OCI-LY1 (cell line): Measurements from ENCODE around the gene GCK.

Source experiments
- H2AFZ ChIP-seq: fragments of 200-600 bp; sonication (generic), shearing (Covaris generic); 2 replicates; pipeline ENCODE4 v1.6.0; 2014; ENCODE audit warnings: antibody characterized with exemption, mild to moderate bottlenecking, low read length
- H3F3A ChIP-seq: fragments of 200-600 bp; sonication (generic), shearing (Covaris generic); 2 replicates; pipeline ENCODE4 v1.6.0; 2014; ENCODE audit warnings: mild to moderate bottlenecking, antibody characterized with exemption, low read length, moderate library complexity; ENCODE audit not compliant: insufficient read depth
- H3K27ac ChIP-seq: fragments of 200-600 bp; sonication (generic); 2 replicates; pipeline ENCODE4 v1.5.1; 2014; ENCODE audit warnings: low read length, mixed run types, mild to moderate bottlenecking, low read depth; ENCODE audit not compliant: poor library complexity, severe bottlenecking
- H3K27me3 ChIP-seq: fragments of 200-600 bp; sonication (generic); 2 replicates; pipeline ENCODE4 v1.6.0; 2014; ENCODE audit warnings: antibody characterized with exemption, mild to moderate bottlenecking, low read length, moderate library complexity; ENCODE audit not compliant: insufficient read depth
- H3K36me3 ChIP-seq: fragments of 200-600 bp; sonication (generic); 2 replicates; pipeline ENCODE4 v1.6.1; 2014; ENCODE audit warnings: mild to moderate bottlenecking, antibody characterized with exemption, low read length, moderate library complexity, mixed read lengths; ENCODE audit not compliant: insufficient read depth
- H3K4me1 ChIP-seq: fragments of 200-600 bp; sonication (generic); 2 replicates; pipeline ENCODE4 v1.5.1; 2014; ENCODE audit warnings: mild to moderate bottlenecking, low read length, moderate library complexity; ENCODE audit not compliant: insufficient read depth, severe bottlenecking
- H3K4me2 ChIP-seq: fragments of 200-600 bp; sonication (generic), shearing (Covaris generic); 2 replicates; pipeline ENCODE4 v1.6.1; 2014; ENCODE audit warnings: low read length
- H3K4me3 ChIP-seq: fragments of 200-600 bp; sonication (generic); 2 replicates; pipeline ENCODE4 v1.5.1; 2014; ENCODE audit warnings: low read length, low read depth, mild to moderate bottlenecking, mixed read lengths; ENCODE audit not compliant: poor library complexity, severe bottlenecking
- H3K79me2 ChIP-seq: fragments of 200-600 bp; shearing (Covaris generic); 2 replicates; pipeline ENCODE4 v1.6.1; 2016; ENCODE audit warnings: mixed run types, low read length, mixed read lengths; ENCODE audit not compliant: insufficient read depth
- H3K9ac ChIP-seq: fragments of 200-600 bp; sonication (generic), shearing (Covaris generic); 2 replicates; pipeline ENCODE4 v1.6.1; 2014; ENCODE audit warnings: mild to moderate bottlenecking, low read length, mixed read lengths
- H3K9me2 ChIP-seq: fragments of 200-600 bp; sonication (generic), shearing (Covaris generic); 2 replicates; pipeline ENCODE4 v1.6.1; 2014; ENCODE audit warnings: low read depth, mild to moderate bottlenecking, low read length, mixed read lengths
- H3K9me3 ChIP-seq: fragments of 200-600 bp; shearing (Covaris generic); 2 replicates; pipeline ENCODE4 v1.6.1; 2014; ENCODE audit warnings: low read length, mixed read lengths
- H4K20me1 ChIP-seq: fragments of 200-600 bp; sonication (generic), shearing (Covaris generic); 2 replicates; pipeline ENCODE4 v1.6.0; 2016; ENCODE audit warnings: mild to moderate bottlenecking, low read length; ENCODE audit not compliant: insufficient read depth
- CTCF ChIP-seq: fragments of 200-600 bp; sonication (generic), shearing (Covaris generic); IDR thresholded peaks from 2 replicates; pipeline ENCODE4 v1.5.1; 2017; ENCODE audit warnings: mild to moderate bottlenecking, antibody characterized with exemption, low read length, moderate library complexity, mixed read lengths
- EZH2 ChIP-seq: fragments of 200-600 bp; sonication (generic), shearing (Covaris generic); IDR thresholded peaks from 2 replicates; pipeline ENCODE4 v1.8.0; 2017; ENCODE audit warnings: borderline replicate concordance, mixed run types, mild to moderate bottlenecking, antibody characterized with exemption, low read length, moderate library complexity, mixed read lengths

The GCK gene

GRCh38 chr7:44101966-44102845 lies 87.0 kb downstream of the GCK start:
- Histone ChIP-seq H3K79me2 (no peaks in the 10 kb centered on the region), H4K20me1 (no peaks in the 10 kb centered on the region), H2AFZ (no peak overlapping the region), H3K9me2 (no peaks in the 10 kb centered on the region), H3K36me3 (no peaks in the 10 kb centered on the region), H3K4me2 (peak overlapping the region; percentile 34; the same call in 1 of the 2 replicates), H3K27me3 (peaks cover 10% of the 10 kb centered on the region), H3K27ac (peak overlapping the region; percentile 96), H3K9ac (no peak overlapping the region), H3K4me1 (peaks cover 65% of the 10 kb centered on the region), H3K9me3 (no peaks in the 10 kb centered on the region), H3K4me3 (no peak overlapping the region), H3F3A (peaks cover 7% of the 10 kb centered on the region; the same call in 1 of the 2 replicates)
- TF ChIP-seq EZH2, result no peak
- no peak for TF ChIP-seq CTCF

- H4K20me1 ChIP-seq, result no peaks in the 10 kb centered on the region
- TF ChIP-seq CTCF (no peak), EZH2 (no peak)
- H3K4me2 ChIP-seq, result peak overlapping the region; percentile 34
- no peaks in the 10 kb centered on the region for H3K36me3 ChIP-seq
- no peaks in the 10 kb centered on the region for H3K9me2 ChIP-seq
- peaks cover 7% of the 10 kb centered on the region; the same call in 1 of the 2 replicates for H3F3A ChIP-seq
- peak overlapping the region; percentile 62 for H3K9ac ChIP-seq
- peaks cover 73% of the 10 kb centered on the region for H3K4me1 ChIP-seq
- H3K9me3 ChIP-seq, result no peaks in the 10 kb centered on the region
- H3K79me2 ChIP-seq, result no peaks in the 10 kb centered on the region
- no peak overlapping the region for H3K4me3 ChIP-seq
- H2AFZ ChIP-seq, result no peak overlapping the region
- peak overlapping the region; percentile 96 for H3K27ac ChIP-seq
- H3K27me3 ChIP-seq, result peaks cover 8% of the 10 kb centered on the region; the same call in 1 of the 2 replicates
Observed at GRCh38 chr7:44101303-44101965, 87.8 kb downstream of the GCK start.

- peaks cover under 1% of the 10 kb centered on the region; the same call in 1 of the 2 replicates for H3K27me3 ChIP-seq
- peak overlapping the region; percentile 0 for H3K4me3 ChIP-seq
- H3K79me2 ChIP-seq, result no peaks in the 10 kb centered on the region
- H3K27ac ChIP-seq, result peak overlapping the region; percentile 96
- H3K4me1 ChIP-seq, result peaks cover 80% of the 10 kb centered on the region
- H3K36me3 ChIP-seq, result no peaks in the 10 kb centered on the region
- H3K9ac ChIP-seq, result peak overlapping the region; percentile 62
- no peaks in the 10 kb centered on the region for H3K9me3 ChIP-seq
- H4K20me1 ChIP-seq, result no peaks in the 10 kb centered on the region
- H3F3A ChIP-seq, result peaks cover 7% of the 10 kb centered on the region; the same call in 1 of the 2 replicates
- peak overlapping the region; percentile 34 for H3K4me2 ChIP-seq
- TF ChIP-seq CTCF (no peak), EZH2 (no peak)
- no peak overlapping the region for H2AFZ ChIP-seq
- H3K9me2 ChIP-seq, result no peaks in the 10 kb centered on the region
Observed at GRCh38 chr7:44100458-44101302, 88.6 kb downstream of the GCK start.
